HG02973 (cell line): ENCODE results near the gene NPM3.

Experiments used
- ATAC-seq: cut with Tn5 transposase; IDR thresholded peaks from one replicate; pipeline ENCODE4 v1.9.1; 2021; ENCODE audit warnings: moderate library complexity; ENCODE audit not compliant: unreplicated experiment

NPM3 gene

DNA sequence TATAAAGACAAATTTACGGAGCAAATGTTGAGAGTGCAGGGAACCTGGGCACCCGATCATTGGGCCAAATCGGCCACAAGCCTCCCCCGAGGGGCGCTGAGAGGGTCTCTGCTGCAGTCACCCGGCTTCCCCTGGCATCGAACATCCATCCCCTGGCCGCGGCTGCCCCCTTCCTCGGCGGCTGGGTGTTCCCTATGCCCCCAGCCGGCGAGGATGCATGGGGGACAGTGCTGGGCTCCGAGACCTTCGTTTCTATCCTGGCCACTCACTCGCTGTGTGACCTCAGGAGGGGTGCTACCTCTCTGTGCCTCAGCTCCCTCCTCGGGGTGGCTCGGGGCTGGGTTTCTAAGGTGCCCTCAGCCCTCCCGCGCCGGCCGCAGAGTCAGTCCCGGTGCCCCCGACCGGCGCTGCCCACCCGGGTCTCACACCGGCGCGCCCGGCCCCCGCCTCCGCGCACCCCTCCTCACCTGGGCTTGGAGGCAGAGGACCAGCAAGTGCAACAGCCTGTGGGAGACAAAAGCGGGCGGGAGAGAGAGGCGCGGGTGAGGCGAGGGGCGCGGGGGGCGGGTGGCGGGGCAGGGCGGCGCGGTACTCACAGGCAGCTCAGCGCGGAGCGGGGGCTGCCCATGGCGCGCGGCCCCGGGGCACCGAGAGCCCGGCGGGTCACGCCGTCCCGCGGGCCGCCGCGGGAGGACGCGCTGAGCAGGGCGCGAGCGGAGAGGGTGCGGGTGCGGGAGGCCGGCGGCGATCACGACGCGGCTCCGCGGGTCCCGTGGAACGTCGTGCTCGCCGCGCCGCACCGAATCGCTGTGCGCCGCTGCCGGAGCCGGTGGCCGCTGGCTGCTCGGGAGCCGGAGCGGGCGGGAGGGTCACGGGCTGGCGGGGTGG is 7.7 kb downstream of the NPM3 start, which contains the start of gene FGF8:
FGF8 (minus strand) TSS at position 842 of the 888 bp plus-strand sequence; CDS start at position 628, 214 bp downstream.
- no peak for ATAC-seq

GRCh38 chr10:101774589-101775272 is 8.5 kb downstream of the NPM3 start:
- no peak for ATAC-seq

- no peak for ATAC-seq
These were observed 9.2 kb downstream of the NPM3 start for GRCh38 chr10:101773923-101774588.

DNA sequence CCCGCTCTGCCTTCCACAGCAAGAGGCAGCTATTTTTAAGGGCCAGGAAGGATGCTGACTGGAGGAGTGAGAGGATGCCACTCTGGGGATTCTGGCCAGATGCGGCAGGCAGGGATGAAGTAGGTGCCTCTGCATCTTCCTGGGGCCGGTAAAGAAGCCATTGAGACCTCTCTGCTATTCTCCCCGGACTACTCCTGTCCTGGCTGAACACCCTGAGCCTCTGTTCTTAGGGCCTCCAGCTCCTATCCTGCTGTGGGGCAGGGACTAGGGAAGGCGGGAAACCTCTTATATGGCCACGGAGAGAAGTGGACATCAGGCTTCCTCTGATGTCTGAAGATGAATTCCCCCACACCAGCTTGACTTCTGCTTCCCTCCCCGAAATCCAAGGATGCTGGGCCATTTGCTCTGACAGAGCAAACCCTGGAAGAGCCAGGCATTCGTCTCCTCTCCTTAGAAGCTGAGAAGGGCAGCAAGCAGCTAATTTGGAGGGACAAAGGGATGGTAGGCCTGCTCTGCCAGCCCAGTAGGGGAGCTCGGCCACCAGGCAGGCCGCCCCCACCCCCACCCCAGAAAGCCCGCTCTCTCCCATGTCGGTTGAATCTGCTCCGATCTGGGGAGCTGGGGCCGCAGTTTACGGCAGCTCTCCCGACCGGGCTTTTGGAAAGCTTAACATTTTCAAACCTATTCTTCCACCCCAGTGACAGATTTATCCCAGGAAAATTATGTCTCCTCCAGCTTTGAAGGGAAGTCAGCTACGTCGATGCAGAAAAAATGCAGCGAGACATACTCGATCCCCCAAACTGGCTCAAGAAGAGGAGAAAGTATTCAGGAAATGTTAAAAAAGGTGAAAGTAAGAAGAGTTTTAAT is 10.1 kb downstream of the NPM3 start:
- ATAC-seq, result no peak

DNA sequence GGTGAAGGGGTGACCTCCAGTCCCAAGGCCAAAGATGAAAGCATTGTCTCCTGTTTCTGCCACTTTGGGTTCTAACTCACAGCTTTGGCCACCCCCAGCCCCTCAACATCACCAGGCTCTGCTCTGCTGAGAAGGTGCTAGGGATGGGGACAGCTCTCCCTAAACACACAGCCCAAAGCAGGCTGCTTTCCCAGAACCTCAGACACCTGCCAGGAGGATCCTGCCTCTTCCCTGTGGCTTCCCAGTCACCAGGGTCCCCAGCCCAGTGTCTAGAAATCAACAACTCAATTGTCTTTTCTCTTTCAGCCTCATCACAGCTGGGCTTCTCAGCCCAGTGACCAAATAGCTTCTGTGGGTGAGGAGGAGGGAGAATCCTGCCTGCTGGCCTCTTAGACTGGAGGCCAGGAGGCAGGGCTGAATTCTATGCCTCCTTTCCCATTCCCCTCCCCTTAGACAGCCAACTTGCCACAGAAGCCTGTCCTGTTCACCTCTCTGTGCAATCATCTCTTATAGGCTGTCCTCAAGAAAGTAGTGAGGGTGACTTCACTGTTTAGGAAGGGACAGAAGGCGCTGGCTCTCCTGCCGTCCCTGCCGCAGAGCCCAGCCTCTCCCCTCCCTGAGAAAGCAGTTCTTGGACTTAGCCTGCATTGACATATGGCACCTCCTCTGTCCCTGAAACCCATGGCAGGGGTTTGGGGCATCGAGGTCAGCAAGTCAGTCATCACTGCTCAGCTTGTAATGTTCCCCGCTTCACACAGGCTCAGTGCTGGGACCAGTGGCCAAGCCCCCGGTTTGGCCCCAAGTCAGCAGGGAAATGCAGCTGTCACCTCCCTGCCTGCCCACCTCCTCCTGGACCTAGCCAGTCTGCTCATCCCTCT is 11.0 kb downstream of the NPM3 start:
- ATAC-seq, result no peak

DNA sequence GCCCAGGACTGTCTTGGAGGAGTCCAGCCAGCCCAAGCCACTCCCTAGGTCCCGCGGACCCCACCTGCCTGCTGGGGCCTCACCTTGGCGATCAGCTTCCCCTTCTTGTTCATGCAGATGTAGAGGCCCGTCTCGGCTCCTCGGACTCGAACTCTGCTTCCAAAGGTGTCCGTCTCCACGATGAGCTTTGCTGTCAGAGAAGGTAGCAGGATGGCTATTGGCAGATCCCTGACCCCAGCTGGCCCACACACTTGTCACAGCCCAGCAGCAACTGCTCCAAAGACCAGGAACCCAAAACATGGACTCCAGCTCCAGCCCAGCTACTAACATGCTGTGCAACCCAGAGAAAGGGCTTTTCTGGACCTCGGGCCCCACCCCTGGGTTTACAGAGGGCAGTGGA is 11.9 kb downstream of the NPM3 start:
- no peak for ATAC-seq

GRCh38 chr10:101770331-101771215 is 12.7 kb downstream of the NPM3 start:
- ATAC-seq, result no peak

DNA sequence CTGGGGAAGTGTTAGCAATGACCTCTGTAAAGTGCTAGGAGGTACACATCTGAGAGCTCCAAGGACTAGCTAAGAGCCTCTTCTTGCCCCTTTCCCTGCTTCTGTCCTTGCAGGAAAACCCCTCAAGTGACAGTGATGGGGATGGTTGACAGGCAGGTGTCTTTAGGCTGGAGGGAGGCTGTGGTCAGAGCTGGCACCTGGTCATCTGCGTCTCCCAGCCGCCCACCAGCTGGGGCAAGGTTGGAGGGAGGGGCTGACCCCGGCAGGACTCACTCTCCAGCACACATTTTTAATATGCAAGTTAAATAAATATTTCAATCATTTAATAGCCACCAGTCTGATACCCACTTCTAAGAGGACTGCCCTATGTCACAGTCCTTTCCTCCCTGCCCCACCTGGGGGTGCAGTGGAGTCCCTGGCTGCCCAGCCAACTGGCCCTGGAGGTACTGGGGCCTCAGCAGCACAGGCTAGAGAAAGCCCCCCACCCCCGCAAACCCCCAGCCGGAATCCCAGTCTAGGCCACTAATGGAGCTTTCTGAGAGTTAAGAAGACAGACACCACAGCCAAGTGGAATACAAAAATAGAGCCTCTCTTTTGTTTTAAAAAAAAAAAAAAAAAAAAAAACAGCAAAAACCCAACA is 13.6 kb downstream of the NPM3 start:
- ATAC-seq, result no peak

GRCh38 chr10:101768791-101769170 is 14.5 kb downstream of the NPM3 start:
- ATAC-seq, result no peak

DNA sequence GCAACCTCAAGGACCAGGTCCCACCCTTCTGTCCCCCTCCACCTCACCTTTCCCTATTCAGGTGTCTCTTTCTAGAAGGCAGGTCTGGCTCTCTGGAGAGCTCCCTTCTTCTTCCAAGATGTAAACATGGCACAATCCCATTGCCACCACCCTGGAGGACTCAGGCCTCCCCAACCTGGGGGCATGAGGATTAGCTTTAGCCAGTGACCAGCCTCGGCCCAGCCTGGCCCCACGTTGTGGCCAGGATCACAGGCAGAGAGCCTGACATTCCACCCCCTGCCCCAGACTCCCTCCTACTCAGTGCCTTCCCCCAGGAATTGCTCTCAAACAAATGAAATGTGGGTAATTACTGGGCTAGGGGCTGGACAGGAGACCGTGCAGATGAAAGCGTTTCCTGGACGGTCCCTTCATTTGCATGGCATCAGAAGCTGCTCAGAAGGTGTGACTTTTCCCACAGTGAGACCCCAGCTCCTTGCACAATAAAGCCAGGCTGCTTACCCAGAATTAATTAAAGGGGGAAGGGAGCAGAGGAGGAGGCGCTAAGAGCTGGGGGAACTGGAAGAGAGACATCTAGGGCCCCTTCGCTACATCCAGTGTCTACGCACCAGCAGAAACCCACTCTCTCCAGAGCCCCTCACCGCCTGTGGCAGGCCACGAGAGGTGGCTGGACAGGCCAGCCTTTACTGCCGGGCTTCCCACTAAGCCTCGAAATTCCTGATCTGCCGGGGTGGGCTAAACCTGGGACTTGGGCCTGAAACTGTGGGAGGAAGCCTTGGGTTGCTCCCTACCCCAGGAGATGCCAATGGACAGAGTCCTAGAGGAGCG is 15.1 kb downstream of the NPM3 start:
- ATAC-seq, result no peak

- no peak for ATAC-seq
These were observed 15.7 kb downstream of the NPM3 start for GRCh38 chr10:101767600-101767945.

- ATAC-seq, result no peak
These were observed 16.3 kb downstream of the NPM3 start for GRCh38 chr10:101766753-101767599.

DNA sequence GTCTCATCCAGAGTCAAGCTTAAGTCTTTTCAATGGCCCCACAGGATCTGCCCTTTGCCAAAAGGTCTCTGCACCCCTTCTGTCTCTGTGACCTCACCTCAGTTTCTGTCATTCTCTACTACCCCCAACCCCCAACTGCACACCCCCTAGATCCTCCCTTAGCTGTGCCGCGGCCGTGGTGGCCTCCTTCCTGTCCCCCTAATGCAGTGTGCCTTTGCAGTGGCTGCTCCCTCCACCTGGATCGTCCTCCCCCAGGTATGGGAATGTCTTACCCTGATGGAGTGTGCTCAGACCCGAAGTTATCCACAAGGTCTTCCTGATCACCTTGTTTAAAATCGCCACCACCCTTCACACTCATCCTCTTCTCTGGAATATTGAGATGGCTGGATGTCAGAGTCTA is 16.9 kb downstream of the NPM3 start:
- ATAC-seq, result no peak

DNA sequence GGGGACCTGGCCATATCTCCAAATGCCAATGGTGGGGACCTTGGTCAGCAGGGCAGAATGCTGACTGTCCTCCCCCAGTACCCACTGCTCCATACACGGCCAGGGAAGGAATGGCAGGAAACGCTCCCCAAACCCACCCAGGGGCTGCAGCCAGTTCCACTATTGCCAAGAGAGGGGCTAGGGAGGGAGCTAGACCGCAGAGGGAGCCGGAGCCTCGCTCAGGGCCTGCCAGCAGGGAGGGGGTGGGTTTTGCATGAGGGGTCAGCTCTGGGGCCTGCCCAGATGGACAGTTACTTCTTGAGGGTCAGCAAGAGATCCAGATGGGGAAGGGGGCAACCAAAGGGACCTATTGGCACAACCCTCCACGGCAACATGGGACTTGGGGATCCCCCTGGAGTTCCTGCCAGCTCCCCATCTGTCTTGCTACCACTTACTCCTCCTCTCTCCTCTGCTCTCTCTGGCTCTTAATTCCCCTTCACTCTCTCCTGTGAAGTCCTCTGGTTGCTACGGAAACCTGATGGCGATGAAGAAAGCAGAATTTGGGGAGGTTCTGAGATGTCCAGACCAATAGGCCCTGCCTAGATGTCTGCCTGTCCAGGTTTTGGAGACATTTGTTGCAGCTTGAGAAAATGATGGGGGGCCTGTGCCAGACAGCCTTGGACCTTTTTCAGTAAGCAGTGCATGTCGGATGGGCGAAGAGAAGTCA is 20.0 kb downstream of the NPM3 start:
- no peak for ATAC-seq

- ATAC-seq, result no peak
These were observed 20.5 kb downstream of the NPM3 start for GRCh38 chr10:101762736-101763135.

GRCh38 chr10:101761226-101761625 is 22.0 kb downstream of the NPM3 start:
- ATAC-seq, result no peak
